RWPE1 (cell line): ENCODE measurements around the gene PPP3CB.

Experiments used
- CTCF ChIA-PET: fragments of 350-600 bp; sonication (Branson Sonifier 250); formaldehyde crosslinking; extraction: SDS; loops from one replicate; lab custom pipeline; 2021; lab: Yijun Ruan, JAX
- POLR2A ChIA-PET: fragments of 400-600 bp; formaldehyde crosslinking; extraction: SDS; loops from one replicate; lab custom pipeline; 2020; ENCODE audit warnings: antibody characterized with exemption; ENCODE audit not compliant: low non-redundant PET; lab: Yijun Ruan, JAX
- DNase-seq: peaks from one replicate; pipeline ENCODE4 v3.0.0; 2012; ENCODE audit warnings: low spot score
- H3K27ac ChIP-seq: fragments of 450-650 bp; 2 replicates; pipeline ENCODE4 v1.5.1; 2017
- TF ChIP-seq, protein P1 (sequence below): fragments of 450-650 bp; conservative IDR thresholded peaks from 2 replicates; pipeline ENCODE4 v1.5.1; 2017; ENCODE audit warnings: low read depth, mild to moderate bottlenecking

The PPP3CB gene

DNA sequence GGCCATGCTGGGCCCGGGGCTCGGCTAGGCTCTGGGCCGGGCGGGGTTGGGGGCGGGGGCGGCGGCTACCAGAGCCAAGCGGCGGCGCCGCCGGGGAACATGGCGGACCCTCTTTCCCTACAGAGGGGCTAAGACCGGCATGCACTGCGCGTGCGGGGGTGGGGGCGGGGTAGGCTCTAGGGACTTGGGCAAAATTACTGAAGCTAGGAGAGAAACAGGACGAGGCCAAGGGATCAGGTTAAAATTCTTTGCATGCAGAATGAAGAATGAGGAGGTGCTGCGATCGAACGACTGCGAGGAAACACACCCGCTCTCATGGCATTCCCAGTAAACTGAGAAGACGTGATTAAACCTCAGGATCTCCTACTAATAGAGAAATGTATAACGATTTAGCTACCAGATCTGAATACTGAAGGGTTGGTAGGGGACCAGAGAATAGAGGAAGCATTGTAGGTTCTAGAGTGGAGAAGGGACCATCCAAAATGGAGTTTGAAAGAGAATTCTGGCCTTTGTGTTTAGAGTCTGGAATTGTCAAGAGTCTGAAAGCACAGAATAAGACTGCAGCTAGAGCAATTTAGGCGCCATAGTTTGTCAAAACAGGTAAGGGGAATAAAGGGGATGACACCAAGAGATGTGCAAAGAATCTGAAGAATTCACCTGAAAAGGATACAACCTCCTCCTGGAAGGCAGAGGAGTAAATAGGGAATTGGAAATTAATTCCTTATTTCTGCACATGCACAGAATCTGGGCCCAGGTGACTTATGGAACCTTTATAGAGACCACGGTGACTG is at the start of gene PPP3CB:
PPP3CB (minus strand) TSS at position 141 of the 791 bp plus-strand sequence; CDS start at position 6, 135 bp downstream.
- CTCF ChIA-PET: interaction anchor here (0.6 kb wide), 1 partner anchor 12 kb away, joined by 3 read pairs; no protein-coding TSS in a partner anchor
- DNase-seq: peak; percentile 97
- POLR2A ChIA-PET: interaction anchor here (0.5 kb wide), 1 partner anchor 46 kb away, joined by 3 read pairs; no protein-coding TSS in a partner anchor
- TF ChIP-seq, protein P1, sequence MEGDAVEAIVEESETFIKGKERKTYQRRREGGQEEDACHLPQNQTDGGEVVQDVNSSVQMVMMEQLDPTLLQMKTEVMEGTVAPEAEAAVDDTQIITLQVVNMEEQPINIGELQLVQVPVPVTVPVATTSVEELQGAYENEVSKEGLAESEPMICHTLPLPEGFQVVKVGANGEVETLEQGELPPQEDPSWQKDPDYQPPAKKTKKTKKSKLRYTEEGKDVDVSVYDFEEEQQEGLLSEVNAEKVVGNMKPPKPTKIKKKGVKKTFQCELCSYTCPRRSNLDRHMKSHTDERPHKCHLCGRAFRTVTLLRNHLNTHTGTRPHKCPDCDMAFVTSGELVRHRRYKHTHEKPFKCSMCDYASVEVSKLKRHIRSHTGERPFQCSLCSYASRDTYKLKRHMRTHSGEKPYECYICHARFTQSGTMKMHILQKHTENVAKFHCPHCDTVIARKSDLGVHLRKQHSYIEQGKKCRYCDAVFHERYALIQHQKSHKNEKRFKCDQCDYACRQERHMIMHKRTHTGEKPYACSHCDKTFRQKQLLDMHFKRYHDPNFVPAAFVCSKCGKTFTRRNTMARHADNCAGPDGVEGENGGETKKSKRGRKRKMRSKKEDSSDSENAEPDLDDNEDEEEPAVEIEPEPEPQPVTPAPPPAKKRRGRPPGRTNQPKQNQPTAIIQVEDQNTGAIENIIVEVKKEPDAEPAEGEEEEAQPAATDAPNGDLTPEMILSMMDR: no peak
- peak within 1 kb of the TSS; percentile 98 for H3K27ac ChIP-seq

DNA sequence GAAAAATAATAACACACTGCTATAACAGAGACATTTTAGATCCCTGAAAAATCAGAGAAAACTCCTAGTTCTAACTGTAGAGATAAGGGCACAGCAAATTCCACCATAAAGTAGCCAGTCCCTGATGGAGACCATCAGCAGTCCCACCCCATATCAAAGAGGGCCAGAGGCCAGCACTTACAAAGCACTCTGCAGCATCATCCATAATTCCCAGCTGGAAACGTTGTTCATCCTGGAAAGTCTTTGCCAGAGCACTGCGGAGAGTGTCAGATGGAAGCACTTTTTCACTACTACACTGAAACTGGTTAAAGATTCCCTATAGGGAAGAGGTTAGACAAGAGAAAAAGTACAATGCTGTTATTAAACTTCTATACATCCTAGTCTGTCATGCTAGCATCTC is 49.5 kb upstream of the PPP3CB start:
- ChIA-PET POLR2A (no interaction called here), CTCF (no interaction called here)
- DNase-seq: no peak
- H3K27ac ChIP-seq: no peak overlapping the region
- TF ChIP-seq, protein P1: no peak

DNA sequence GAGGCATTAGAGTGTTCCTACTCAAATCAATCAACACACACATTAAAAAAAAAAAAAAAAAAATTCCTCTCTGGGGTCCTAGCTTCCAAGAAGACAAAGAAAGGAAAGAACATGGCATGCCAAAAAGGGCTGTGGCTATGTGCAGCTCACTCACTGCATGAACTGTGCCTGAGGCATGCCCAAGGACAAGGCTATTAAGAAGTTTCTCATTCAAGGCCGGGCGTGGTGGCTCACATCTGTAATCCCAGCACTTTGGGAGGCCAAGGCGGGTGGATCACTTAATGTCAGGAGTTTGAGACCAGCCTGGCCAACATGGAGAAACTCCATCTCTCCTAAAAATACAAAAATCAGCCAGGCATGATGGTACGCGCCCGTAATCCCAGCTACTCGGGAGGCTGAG is 41.9 kb upstream of the PPP3CB start:
- ChIA-PET CTCF (interaction anchor here (0.6 to 0.9 kb wide), 4 partner anchors 9 to 106 kb away, joined by 3 to 6 read pairs (median 3); partner anchors contain the start of gene USP54), POLR2A (no interaction called here)
- H3K27ac ChIP-seq: no peak overlapping the region
- TF ChIP-seq, protein P1: no peak
- no peak for DNase-seq

DNA sequence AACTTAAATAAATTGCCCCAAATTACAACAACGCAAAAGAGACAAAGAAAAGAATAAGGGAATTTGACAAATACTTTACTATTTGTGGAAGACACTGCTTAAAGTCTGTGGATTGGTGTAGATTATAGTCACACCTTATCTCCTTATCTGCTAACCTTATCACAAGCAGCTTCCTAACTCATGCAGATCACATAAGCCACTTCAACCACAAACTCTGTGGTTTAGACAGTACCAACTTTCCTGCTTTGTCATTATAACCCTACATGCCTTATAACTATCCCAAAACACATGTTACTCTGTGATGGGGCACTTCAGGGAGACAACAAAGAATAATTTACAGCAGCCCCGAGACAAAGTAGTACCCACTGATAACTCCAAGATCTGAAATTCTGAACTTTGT is 41.5 kb upstream of the PPP3CB start:
- ChIA-PET POLR2A (no interaction called here), CTCF (interaction anchor here (0.9 kb wide), 1 partner anchor 8 kb away, joined by 3 read pairs; no protein-coding TSS in a partner anchor)
- no peak for DNase-seq
- H3K27ac ChIP-seq: no peak overlapping the region
- TF ChIP-seq, protein P1: no peak

DNA sequence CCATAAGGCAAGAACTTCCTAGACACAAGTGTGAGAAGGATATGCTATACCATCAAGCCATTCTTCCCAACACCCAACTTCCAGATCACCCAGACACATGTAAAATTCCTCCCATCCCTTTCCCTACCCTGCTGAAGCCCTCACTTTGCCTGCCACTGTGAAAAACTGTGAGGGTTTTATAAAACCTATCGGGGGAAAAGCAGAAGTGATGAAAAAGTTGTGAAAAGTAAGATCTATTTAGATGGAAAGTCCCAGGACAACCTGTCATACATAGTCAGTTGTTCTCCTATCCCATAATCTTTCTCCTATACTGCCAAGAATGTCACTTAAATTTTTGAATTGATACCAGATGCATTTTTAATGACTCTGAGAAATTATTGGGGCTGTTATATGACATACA is 39.0 kb upstream of the PPP3CB start:
- ChIA-PET CTCF (no interaction called here), POLR2A (no interaction called here)
- DNase-seq: no peak
- TF ChIP-seq, protein P1: no peak
- no peak overlapping the region for H3K27ac ChIP-seq

DNA sequence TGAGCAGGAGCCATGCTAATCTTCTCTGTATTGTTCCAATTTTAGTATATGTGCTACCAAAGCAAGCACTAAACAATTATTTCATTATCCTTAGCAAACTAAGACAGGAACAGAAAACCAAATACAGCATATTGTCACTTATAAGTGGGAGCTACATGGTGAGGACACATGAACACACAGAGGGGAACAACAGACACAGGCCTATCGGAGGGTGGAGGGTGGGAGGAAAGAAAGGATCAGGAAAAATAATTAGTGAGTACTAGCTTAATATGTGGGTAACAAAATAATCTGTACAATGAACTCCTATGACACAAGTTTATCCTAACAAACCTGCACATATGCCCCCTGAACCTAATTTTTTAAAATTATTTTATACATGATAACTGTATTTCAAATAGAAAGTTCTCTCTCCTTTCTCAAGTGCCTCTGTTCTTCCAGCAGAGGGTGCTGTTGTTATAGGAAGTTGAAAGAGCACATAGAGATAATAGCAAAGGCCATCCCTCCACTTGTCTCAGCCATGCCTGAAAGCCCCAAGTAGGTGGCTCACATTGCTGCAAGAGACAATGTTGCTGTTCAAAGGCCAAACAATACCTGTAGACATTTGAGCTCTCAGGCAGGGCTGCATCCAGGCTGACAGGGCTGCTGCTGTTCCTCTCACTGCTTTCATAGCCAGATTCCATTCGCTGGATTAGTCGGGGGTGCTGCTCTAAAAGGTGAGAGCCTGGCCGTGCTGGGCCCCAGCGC is 33.4 kb upstream of the PPP3CB start:
- no peak overlapping the region for H3K27ac ChIP-seq
- POLR2A ChIA-PET: no interaction called here
- CTCF ChIA-PET: interaction anchor here (0.6 to 5.5 kb wide), 15 partner anchors 8 to 122 kb away, joined by 3 to 62 read pairs (median 3); partner anchors contain the start of gene MYOZ1
- DNase-seq: peak; percentile 63
- TF ChIP-seq, protein P1: peak; percentile 78
